Measurements from ENCODE around the gene SOX9.

The SOX9 gene

DNA sequence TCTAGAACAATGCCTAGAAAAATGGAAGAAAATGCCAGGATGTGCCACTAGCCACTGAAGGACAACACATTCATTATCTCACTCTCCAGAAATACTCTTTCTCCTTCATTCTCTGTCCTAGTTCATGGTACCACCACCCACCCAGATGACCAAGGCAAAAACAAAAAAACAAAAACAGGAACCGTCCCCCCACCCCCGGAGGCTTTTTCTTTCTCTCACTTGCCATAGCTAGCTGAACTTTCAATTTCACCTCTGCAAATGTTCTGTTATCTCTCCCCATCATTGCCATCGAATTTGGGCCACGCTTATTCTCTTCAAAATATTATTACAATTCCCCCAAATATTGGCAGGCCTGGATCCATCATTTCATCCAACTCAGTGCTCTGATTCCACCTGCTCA lies 49.0 kb downstream of the SOX9 start:
- no peak for ATAC-seq

DNA sequence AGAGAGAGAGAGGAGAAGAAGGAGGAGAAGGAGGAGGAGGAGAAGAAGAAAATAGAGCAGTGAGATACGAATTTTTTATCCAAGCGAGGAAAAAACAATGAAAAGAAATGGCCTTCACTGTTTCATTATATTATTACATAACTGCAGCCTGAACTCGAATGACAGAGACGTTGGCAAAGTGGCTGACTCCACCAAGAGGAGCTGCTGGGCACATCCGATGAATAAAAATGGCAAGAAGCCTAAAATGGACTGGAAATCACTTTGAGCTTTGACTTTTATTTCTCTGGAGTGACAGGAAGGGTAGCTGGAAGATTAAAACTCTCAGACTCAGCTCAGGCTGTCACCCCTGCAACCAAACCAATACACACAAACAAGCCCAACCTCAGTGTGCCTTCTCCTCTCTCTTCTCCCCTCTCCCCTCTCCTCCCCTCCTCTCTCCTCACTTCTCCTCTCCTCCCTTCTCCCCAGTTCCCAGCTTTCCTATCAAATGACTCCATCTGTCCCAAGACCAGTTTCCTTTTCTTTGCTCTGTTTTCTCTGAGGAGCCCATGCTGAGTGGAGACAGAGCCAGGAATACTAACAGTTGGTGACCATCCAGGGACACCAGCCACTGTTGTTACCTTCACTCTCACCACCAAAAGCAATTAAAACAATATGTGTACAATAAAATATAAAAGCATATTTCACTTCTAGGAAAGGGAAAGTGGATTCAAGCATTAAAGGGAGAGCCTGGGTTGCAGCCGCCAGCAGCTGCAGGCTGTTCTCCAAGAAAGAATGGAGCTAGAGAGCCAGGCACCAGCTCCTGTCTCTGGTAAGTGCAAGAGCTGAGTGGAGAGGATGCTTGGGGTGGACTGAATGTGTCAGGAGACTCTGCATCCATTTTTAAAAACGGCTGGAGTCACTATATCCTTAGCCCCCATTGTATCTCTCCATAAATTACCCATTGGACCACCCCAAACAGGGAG lies 51.2 kb downstream of the SOX9 start:
- peak; percentile 37; the same call in 2 of the 3 replicates for ATAC-seq

More for the DNA sequence above, 49.0 kb downstream of the SOX9 start:
- TF ChIP-seq CSDC2 (CRISPR knock-in tag; IDR thresholded peaks at IDR 0.05) (no peak), ZFP3 (CRISPR knock-in tag; IDR thresholded peaks at IDR 0.05) (no peak), ZNF8 (CRISPR knock-in tag; IDR thresholded peaks at IDR 0.05) (no peak), TOX (CRISPR knock-in tag; IDR thresholded peaks at IDR 0.05; ENCODE audit: borderline replicate concordance) (no peak), ZNF70 (CRISPR knock-in tag; IDR thresholded peaks at IDR 0.05) (no peak), ISL1 (CRISPR knock-in tag; IDR thresholded peaks at IDR 0.05) (no peak), PPARA (CRISPR knock-in tag; IDR thresholded peaks at IDR 0.05; ENCODE audit: borderline replicate concordance) (no peak), ESRRG (CRISPR knock-in tag; IDR thresholded peaks at IDR 0.05) (no peak), TCF4 (CRISPR knock-in tag; IDR thresholded peaks at IDR 0.05; ENCODE audit: borderline replicate concordance) (no peak), SNAI2 (CRISPR knock-in tag; IDR thresholded peaks at IDR 0.05) (no peak), ARNTL (CRISPR knock-in tag; IDR thresholded peaks at IDR 0.05; ENCODE audit: borderline replicate concordance, low read depth) (no peak), RARB (CRISPR knock-in tag; IDR thresholded peaks at IDR 0.05) (no peak), ZFP30 (CRISPR knock-in tag; IDR thresholded peaks at IDR 0.05) (no peak)
- TF ChIP-seq, protein P1, sequence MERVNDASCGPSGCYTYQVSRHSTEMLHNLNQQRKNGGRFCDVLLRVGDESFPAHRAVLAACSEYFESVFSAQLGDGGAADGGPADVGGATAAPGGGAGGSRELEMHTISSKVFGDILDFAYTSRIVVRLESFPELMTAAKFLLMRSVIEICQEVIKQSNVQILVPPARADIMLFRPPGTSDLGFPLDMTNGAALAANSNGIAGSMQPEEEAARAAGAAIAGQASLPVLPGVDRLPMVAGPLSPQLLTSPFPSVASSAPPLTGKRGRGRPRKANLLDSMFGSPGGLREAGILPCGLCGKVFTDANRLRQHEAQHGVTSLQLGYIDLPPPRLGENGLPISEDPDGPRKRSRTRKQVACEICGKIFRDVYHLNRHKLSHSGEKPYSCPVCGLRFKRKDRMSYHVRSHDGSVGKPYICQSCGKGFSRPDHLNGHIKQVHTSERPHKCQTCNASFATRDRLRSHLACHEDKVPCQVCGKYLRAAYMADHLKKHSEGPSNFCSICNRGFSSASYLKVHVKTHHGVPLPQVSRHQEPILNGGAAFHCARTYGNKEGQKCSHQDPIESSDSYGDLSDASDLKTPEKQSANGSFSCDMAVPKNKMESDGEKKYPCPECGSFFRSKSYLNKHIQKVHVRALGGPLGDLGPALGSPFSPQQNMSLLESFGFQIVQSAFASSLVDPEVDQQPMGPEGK (CRISPR knock-in tag; IDR thresholded peaks at IDR 0.05; ENCODE audit: borderline replicate concordance) = no peak
- TF ChIP-seq, protein P2, sequence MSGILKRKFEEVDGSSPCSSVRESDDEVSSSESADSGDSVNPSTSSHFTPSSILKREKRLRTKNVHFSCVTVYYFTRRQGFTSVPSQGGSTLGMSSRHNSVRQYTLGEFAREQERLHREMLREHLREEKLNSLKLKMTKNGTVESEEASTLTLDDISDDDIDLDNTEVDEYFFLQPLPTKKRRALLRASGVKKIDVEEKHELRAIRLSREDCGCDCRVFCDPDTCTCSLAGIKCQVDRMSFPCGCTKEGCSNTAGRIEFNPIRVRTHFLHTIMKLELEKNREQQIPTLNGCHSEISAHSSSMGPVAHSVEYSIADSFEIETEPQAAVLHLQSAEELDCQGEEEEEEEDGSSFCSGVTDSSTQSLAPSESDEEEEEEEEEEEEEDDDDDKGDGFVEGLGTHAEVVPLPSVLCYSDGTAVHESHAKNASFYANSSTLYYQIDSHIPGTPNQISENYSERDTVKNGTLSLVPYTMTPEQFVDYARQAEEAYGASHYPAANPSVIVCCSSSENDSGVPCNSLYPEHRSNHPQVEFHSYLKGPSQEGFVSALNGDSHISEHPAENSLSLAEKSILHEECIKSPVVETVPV (CRISPR knock-in tag; IDR thresholded peaks at IDR 0.05) = no peak
- TF ChIP-seq, protein P3, sequence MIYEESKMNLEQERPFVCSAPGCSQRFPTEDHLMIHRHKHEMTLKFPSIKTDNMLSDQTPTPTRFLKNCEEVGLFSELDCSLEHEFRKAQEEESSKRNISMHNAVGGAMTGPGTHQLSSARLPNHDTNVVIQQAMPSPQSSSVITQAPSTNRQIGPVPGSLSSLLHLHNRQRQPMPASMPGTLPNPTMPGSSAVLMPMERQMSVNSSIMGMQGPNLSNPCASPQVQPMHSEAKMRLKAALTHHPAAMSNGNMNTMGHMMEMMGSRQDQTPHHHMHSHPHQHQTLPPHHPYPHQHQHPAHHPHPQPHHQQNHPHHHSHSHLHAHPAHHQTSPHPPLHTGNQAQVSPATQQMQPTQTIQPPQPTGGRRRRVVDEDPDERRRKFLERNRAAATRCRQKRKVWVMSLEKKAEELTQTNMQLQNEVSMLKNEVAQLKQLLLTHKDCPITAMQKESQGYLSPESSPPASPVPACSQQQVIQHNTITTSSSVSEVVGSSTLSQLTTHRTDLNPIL (CRISPR knock-in tag; IDR thresholded peaks at IDR 0.05; ENCODE audit: low read depth) = no peak

More for the DNA sequence above, 51.2 kb downstream of the SOX9 start:
- no peak for TF ChIP-seq OSR1 (CRISPR knock-in tag; IDR thresholded peaks at IDR 0.05)
- TF ChIP-seq RARB (CRISPR knock-in tag; IDR thresholded peaks at IDR 0.05) = no peak
- TF ChIP-seq, protein P2 (CRISPR knock-in tag; IDR thresholded peaks at IDR 0.05) = no peak
- TF ChIP-seq, protein P4, sequence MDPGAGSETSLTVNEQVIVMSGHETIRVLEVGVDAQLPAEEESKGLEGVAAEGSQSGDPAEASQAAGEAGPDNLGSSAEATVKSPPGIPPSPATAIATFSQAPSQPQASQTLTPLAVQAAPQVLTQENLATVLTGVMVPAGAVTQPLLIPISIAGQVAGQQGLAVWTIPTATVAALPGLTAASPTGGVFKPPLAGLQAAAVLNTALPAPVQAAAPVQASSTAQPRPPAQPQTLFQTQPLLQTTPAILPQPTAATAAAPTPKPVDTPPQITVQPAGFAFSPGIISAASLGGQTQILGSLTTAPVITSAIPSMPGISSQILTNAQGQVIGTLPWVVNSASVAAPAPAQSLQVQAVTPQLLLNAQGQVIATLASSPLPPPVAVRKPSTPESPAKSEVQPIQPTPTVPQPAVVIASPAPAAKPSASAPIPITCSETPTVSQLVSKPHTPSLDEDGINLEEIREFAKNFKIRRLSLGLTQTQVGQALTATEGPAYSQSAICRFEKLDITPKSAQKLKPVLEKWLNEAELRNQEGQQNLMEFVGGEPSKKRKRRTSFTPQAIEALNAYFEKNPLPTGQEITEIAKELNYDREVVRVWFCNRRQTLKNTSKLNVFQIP (CRISPR knock-in tag; IDR thresholded peaks at IDR 0.05; ENCODE audit: borderline replicate concordance, low read depth) = no peak
- no peak for TF ChIP-seq ARNTL (CRISPR knock-in tag; IDR thresholded peaks at IDR 0.05; ENCODE audit: borderline replicate concordance, low read depth)
- TF ChIP-seq ISL1 (CRISPR knock-in tag; IDR thresholded peaks at IDR 0.05) = no peak
- no peak for TF ChIP-seq ESRRG (CRISPR knock-in tag; IDR thresholded peaks at IDR 0.05)
- no peak for TF ChIP-seq ZNF70 (CRISPR knock-in tag; IDR thresholded peaks at IDR 0.05)
- TF ChIP-seq PPARA (CRISPR knock-in tag; IDR thresholded peaks at IDR 0.05; ENCODE audit: borderline replicate concordance) = no peak
- no peak for TF ChIP-seq ZNF8 (CRISPR knock-in tag; IDR thresholded peaks at IDR 0.05)
- TF ChIP-seq, protein P5, sequence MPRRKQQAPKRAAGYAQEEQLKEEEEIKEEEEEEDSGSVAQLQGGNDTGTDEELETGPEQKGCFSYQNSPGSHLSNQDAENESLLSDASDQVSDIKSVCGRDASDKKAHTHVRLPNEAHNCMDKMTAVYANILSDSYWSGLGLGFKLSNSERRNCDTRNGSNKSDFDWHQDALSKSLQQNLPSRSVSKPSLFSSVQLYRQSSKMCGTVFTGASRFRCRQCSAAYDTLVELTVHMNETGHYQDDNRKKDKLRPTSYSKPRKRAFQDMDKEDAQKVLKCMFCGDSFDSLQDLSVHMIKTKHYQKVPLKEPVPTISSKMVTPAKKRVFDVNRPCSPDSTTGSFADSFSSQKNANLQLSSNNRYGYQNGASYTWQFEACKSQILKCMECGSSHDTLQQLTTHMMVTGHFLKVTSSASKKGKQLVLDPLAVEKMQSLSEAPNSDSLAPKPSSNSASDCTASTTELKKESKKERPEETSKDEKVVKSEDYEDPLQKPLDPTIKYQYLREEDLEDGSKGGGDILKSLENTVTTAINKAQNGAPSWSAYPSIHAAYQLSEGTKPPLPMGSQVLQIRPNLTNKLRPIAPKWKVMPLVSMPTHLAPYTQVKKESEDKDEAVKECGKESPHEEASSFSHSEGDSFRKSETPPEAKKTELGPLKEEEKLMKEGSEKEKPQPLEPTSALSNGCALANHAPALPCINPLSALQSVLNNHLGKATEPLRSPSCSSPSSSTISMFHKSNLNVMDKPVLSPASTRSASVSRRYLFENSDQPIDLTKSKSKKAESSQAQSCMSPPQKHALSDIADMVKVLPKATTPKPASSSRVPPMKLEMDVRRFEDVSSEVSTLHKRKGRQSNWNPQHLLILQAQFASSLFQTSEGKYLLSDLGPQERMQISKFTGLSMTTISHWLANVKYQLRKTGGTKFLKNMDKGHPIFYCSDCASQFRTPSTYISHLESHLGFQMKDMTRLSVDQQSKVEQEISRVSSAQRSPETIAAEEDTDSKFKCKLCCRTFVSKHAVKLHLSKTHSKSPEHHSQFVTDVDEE (CRISPR knock-in tag; IDR thresholded peaks at IDR 0.05) = no peak
- TF ChIP-seq ZFP30 (CRISPR knock-in tag; IDR thresholded peaks at IDR 0.05) = no peak
- TF ChIP-seq ZNF565 (CRISPR knock-in tag; conservative IDR thresholded peaks at IDR 0.05; ENCODE audit: low read depth) = no peak
- TF ChIP-seq CSDC2 (CRISPR knock-in tag; IDR thresholded peaks at IDR 0.05) = no peak
- no peak for TF ChIP-seq ZFP3 (CRISPR knock-in tag; IDR thresholded peaks at IDR 0.05)
- TF ChIP-seq BACH2 (CRISPR knock-in tag; IDR thresholded peaks at IDR 0.05; ENCODE audit: borderline replicate concordance) = no peak
- TF ChIP-seq, protein P3 (CRISPR knock-in tag; IDR thresholded peaks at IDR 0.05; ENCODE audit: low read depth) = no peak
- no peak for TF ChIP-seq TCF4 (CRISPR knock-in tag; IDR thresholded peaks at IDR 0.05; ENCODE audit: borderline replicate concordance)
- no peak for TF ChIP-seq SNAI2 (CRISPR knock-in tag; IDR thresholded peaks at IDR 0.05)

Data from SK-N-SH treated with all-trans-retinoic acid at 6 μM for 48 hours (cell line).